Measurements from ENCODE around the gene RGPD6. TPM values are rescaled to one million over a fixed set of nuclear protein-coding genes. Genes with fewer than 3 reads are reported as not detected.
"Not testable (repeated sequence)": the region's sequence is repeated elsewhere in the genome, so short reads cannot be mapped to it uniquely, and the experiment has no call there.

RGPD6 gene
- 10 to 100 TPM; 14.7 to 30.7 (median 23.2) TPM for polyA plus RNA-seq (ENCODE audit: insufficient read length in 10 of 10)
- long read RNA-seq, donor 1, result 0 reads
- long read RNA-seq, donor 2, result 0 reads
- long read RNA-seq, donor 3, result 0 reads
- long read RNA-seq, donor 4, result 0 reads
- long read RNA-seq, donor 5, partial matches to known transcripts, result 5 of 5 reads
- long read RNA-seq, donor 5, other reads (novel, unspliced or antisense), result 0 of 5 reads
- long read RNA-seq, donor 6, result 0 reads
- long read RNA-seq, donor 7, result 0 reads
- long read RNA-seq, donor 8, result 0 reads
- long read RNA-seq, donor 9, result 0 reads

GRCh38 chr2:110576763-110577416 is at the start of gene RGPD6:
TSS of gene RGPD6 (minus strand) at chr2:110577222. CDS start at chr2:110577024, 198 bp downstream.
- DNase-seq, result not testable (repeated sequence)

DNA sequence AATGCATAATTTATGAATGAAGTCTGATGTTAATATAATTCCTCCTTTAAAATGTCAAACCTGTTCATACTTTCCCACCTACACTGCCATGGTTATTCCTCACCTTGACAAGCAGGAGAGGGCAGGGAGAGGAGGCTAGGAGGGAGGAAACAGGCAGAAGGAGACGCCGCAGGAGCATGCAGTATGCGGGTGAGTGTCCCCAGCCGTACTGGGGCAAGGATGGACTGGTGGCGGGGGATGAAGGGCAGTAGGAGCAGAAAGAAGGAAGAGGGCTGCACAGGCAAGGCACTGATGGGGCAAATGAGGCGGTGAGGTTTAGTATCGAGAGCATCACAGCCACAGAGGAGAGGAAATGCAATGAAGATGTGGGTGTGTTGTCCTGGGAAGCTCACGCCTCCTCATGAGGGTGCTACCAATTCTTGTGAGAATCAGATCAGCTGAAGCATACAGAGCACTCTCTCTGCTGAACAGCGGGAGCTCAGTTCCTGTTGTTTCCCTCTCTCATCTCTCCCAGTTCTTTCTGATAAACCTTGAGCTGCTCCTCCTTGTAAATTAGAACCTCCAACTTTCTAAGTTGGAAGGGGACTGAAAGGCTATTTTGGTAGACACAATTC is 42.4 kb upstream of the RGPD6 start:
- DNase-seq, result not testable (repeated sequence)

GRCh38 chr2:110613927-110614326 is 36.9 kb upstream of the RGPD6 start:
- DNase-seq, result not testable (repeated sequence)

- DNase-seq, result not testable (repeated sequence)
Observed at GRCh38 chr2:110610613-110611250, 33.7 kb upstream of the RGPD6 start.

- not testable (repeated sequence) for DNase-seq
Observed at GRCh38 chr2:110609843-110610612, 33.0 kb upstream of the RGPD6 start.

- DNase-seq, result not testable (repeated sequence)
Observed at GRCh38 chr2:110608788-110609502, 31.9 kb upstream of the RGPD6 start.

DNA sequence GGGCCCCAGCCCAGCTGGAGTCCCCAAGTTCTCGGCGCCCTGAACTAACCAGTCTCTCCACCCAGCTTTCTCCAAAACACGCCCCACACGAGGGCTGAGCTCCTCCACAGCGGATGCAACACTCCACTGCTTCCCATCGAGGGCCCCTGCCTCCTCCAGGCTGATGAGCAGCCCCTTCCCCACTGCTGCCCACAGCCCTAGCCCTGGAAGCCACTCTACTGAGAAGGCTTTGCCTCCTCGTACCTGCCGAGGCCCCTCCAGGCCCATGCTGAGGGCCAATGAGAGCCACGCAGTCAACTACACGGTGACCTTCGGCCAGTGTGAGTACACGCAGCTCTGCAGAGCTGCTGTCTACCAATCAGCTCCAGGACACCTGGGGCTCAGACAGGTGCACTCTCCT is 28.0 kb upstream of the RGPD6 start:
- not testable (repeated sequence) for DNase-seq

GRCh38 chr2:110603917-110604591 is 27.0 kb upstream of the RGPD6 start:
- not testable (repeated sequence) for DNase-seq

DNA sequence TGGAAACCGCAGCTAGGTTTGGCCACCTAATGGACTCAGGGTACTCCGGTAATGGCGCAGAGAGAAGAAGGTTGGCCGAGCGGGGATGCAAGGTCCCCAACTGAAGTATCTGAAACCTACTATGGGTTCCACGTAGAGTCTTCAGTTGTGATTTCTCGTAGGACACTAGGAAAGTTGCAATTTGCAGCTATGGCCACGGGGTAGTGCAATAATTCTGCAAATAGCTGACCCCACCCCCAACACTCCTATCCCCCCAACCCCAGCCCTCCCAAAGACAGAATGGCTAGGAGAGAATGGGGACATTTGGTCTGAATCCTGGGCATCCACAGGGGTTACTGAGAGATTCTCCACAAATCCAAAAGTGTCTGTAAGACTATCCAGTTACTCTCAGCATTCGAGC is 25.1 kb upstream of the RGPD6 start:
- DNase-seq, result not testable (repeated sequence)

DNA sequence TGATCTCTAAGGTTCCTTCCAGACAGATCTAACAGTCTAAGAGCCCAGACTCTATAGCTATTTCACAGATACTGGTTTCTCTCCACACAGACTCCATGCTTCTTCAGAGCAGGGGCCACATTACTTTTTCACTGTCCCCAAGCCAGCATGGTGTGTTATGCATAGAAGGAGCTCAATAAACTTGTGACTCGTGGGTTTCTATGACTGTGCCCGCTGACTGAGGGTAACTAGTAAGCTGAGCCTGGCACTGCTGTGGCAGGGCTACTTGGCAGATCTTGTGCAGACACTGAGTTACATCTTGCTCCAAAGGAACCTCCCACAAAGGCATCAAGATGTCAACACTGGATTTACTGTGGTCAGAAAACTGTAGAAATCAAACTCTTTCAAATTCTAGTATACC is 15.0 kb upstream of the RGPD6 start:
- DNase-seq, result not testable (repeated sequence)

DNA sequence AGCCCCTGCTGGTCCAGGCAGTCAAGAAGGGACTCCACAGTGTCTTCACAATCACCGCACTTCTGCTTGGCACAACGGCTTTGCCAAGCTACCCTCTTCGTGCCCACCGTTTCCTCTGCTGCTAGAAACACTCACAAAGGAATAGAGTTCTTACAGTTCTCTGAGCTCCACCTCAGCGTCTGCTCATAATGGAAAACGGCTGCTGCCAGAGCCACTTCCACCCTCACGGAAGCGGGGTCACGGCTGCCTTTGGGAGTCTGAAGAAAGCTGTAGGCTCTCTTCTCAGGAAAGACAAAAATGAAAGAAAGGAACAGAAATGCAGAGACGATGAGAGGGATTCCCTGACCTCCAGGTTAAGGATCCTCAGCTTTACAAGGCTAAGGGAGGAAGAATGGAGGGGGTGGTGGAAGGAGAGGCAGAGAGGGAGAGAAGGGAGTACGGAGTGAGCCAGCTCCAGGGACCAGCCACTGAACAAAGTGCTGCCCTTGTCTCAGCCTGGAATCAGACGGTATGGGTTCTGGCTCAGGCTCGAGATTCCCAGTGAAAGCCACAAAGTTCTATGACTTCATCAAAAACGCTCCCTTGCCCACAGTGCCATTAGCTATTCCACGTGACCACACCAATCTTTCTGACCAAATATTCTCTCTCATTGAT is 12.8 kb upstream of the RGPD6 start:
- not testable (repeated sequence) for DNase-seq

DNA sequence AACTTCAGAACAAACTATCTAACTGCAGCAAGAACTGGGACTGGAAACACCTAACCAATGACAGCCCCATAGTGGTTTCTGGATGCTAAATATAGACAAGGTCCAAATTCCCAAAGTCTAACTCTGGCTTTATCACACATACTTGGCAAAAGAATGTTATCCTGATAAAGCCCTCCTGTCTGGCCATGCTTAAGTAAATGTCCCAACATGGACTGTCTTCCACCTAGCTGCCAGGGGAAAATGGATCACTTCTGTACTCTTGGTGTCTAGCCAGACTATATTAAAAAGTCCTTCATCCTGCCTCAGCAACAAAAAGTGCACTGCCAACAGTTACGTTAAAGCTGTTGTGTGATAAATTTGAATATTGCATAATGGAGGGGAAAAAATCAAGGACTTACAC is 11.5 kb upstream of the RGPD6 start:
- DNase-seq, result not testable (repeated sequence)

- DNase-seq, result not testable (repeated sequence)
Observed at GRCh38 chr2:110579216-110579965, 2.4 kb upstream of the RGPD6 start.

GRCh38 chr2:110578429-110578828 is 1.4 kb upstream of the RGPD6 start:
- not testable (repeated sequence) for DNase-seq

GRCh38 chr2:110499755-110500377 is 77.2 kb downstream of the RGPD6 start:
- DNase-seq, result not testable (repeated sequence)

DNA sequence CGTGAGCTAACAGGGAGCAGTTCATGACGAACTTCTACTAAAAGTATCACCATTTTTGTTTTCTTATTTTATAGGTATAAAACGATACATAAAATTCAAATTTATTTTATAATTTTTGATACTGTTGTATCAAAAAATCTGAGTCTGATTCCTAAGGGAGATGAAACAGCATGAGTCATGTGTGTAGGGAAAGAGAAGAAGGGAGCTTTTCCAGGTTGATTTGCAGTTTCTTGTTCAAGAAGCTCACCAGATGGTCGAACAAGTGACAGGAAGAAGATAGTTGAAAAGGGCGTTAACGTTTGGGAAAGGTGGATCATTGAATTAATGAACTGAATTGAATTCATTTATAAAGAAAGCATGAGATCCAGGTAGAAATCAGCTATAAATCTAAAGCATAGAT is 81.0 kb downstream of the RGPD6 start:
- not testable (repeated sequence) for DNase-seq

- not testable (repeated sequence) for DNase-seq
Observed at GRCh38 chr2:110494488-110494887, 82.5 kb downstream of the RGPD6 start.

DNA sequence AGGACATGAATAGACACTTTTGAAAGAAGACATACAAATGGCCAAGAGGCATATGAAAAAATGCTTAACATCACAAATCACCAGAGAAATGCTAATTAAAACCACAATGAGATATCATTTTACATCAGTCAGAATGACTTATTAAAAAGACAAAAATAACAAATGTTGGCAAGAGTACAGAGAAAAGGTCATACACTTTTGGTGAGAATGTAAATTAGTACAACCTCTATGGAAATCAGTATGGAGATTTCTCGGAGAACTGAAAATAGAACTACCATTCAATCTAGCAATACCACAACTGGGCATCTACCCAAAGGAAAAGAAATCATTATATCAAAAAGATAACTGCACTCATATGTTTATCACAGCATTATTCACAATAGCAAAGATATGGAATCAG is 88.0 kb downstream of the RGPD6 start:
- not testable (repeated sequence) for DNase-seq
